ENCODE data around the gene OR14J1.
"Not testable (repeated sequence)": the region's sequence is repeated elsewhere in the genome, so short reads cannot be mapped to it uniquely, and the experiment has no call there.

OR14J1 gene

GRCh38 chr6:29301316-29301715 is at the start of gene OR14J1:
OR14J1 (plus strand) TSS chr6:29301701; CDS start chr6:29306690, 4,989 bp downstream.
- H3K4me3 ChIP-seq (ENCODE audit: low read depth, low read length) = no peak within 1 kb of the TSS

GRCh38 chr6:29251736-29252135 is 49.8 kb upstream of the OR14J1 start:
- H3K4me3 ChIP-seq (ENCODE audit: low read depth, low read length) = no peak overlapping the region

DNA sequence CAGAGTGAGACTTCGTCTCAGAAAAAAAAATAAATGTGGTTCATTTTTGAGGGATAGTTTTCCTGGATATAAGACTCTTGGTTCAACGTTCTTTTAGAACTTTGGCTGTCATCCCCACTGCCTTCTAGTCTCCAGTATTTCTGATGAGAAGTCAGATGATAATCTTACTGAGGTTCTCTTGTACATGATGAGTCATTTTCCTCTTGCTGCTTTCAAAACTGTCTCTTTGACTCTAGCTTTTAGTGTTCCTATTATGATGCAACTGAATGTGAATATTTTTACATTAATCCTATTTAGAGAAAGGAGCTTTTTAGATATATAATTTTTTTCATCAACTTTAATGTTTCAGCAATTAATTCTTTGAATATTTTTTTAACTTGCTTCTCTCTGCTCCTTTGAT is 46.0 kb upstream of the OR14J1 start:
- no peak overlapping the region for H3K4me3 ChIP-seq (ENCODE audit: low read depth, low read length)

- no peak overlapping the region for H3K4me3 ChIP-seq (ENCODE audit: low read depth, low read length)
Measured at GRCh38 chr6:29259721-29260120, 41.8 kb upstream of the OR14J1 start.

DNA sequence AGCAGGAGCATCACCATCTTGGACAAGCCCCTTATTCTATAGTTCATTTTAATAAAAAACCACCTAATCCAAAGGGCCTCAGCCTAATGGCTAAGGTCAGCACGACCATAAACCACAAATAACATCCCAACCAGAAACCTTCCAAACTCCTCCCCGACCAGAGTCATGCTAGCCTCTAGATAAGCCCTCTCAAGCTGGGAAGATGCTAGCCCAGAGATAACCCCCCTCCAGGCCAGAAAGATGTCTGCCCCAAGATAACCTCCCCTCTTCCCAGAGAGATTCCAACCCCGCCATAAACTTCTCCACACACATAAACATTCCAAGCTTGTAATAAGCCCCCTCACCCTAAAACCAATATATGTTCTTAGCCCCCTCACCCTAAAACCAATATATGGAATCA is 38.5 kb upstream of the OR14J1 start:
- no peak overlapping the region for H3K4me3 ChIP-seq (ENCODE audit: low read depth, low read length)

DNA sequence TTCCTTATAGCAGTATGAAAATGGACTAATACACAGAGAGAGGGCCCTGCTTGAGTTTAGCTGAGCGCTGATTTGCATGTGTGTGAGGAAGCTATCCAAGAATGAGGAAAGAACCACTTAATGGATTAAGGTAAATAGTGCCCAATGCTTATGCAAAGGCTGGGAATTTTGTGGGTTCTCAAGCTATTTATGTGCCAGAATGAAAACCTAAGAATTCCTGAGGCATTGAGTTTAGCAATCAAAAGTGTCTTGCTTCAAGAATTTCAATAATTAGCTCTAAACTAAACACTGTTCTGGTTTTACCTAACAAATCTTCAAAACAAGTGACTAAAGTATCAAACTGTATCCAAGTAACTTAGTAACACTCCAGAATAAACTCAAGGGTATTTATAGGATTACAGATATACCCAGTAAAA is 7.0 kb upstream of the OR14J1 start:
- no peak overlapping the region for H3K4me3 ChIP-seq (ENCODE audit: low read depth, low read length)

DNA sequence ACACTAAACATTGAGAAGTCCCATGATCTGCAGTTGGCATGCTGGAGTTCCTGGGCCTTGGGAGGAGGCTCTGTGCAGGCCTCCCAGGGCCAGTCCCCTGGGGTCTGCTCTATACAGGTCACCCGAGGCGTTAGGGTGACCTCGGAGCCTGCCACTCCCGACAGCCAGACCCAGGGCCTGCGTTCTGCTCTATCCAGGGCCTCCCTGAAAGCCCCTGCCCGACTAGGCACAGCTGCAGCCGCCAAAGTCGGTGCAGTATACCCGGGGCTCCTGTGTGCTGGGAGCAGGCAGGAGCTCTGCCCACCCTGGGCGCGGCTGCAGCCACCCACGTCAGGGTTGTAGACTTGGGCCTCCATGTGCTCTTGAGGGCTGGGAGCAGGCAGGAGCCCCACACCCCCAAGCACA is 6.3 kb upstream of the OR14J1 start:
- no peak overlapping the region for H3K4me3 ChIP-seq (ENCODE audit: low read depth, low read length)

GRCh38 chr6:29295623-29296022 is 5.9 kb upstream of the OR14J1 start:
- no peak overlapping the region for H3K4me3 ChIP-seq (ENCODE audit: low read depth, low read length)

GRCh38 chr6:29319931-29320330 is 18.4 kb downstream of the OR14J1 start:
- no peak overlapping the region for H3K4me3 ChIP-seq (ENCODE audit: low read depth, low read length)

DNA sequence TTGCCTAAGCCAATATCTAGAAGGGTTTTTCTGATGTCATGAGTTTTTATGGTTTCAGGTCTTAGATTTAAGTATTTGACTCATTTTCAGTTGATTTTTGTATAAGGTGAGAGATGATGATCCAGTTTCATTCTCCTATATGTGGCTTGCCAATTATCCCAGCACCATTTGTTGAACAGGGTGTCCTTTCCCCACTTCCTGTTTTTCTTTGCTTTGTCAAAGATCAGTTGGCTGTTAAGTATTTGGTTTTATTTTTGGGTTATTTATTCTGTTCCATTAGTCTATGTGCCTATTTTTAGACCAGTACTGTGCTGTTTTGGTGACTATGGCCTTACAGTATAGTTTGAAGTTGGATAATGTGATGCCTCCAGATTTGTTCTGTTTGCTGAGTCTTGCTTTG is 21.8 kb downstream of the OR14J1 start:
- not testable (repeated sequence) for H3K4me3 ChIP-seq (ENCODE audit: low read depth, low read length)

DNA sequence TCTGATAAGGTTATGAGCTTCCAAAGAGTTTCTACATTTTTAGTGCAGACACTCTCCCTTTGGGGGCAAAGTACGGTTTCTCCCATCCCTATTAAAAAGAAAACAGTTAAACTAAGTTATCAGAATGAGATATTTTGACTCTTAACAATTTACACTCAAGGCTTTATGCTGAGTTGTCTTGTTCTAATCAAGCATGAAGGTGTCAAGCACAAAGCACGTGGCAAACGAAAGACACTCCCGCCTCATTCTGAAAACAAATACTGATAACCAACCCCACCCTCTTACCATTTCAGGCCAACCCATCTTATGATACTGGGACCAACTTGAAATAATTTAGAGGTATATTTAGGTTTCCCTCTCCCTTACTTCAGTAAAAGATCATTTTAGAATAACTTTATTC is 24.3 kb downstream of the OR14J1 start:
- H3K4me3 ChIP-seq (ENCODE audit: low read depth, low read length) = no peak overlapping the region

DNA sequence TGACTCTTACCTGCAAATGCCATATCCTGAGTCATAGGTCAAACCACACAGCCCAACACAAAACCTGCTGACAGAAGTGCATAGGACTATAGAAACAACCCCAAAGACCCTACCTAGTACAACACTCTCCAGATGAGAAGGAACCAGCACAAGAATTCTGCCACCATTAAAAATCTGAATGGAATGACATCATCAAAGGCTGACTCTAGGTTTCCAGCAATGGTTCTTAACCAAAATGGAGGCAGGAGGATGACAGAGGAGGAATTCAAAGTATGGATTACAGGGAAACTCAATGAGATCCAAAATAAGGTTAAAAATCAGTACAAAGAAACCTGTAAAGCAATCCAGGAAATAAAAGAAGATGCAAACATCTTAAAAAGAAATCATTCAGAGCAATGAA is 31.2 kb downstream of the OR14J1 start:
- no peak overlapping the region for H3K4me3 ChIP-seq (ENCODE audit: low read depth, low read length)

- H3K4me3 ChIP-seq (ENCODE audit: low read depth, low read length) = no peak overlapping the region
Measured at GRCh38 chr6:29336269-29336668, 34.8 kb downstream of the OR14J1 start.

GRCh38 chr6:29345380-29345779 is 43.9 kb downstream of the OR14J1 start:
- no peak overlapping the region for H3K4me3 ChIP-seq (ENCODE audit: low read depth, low read length)

DNA sequence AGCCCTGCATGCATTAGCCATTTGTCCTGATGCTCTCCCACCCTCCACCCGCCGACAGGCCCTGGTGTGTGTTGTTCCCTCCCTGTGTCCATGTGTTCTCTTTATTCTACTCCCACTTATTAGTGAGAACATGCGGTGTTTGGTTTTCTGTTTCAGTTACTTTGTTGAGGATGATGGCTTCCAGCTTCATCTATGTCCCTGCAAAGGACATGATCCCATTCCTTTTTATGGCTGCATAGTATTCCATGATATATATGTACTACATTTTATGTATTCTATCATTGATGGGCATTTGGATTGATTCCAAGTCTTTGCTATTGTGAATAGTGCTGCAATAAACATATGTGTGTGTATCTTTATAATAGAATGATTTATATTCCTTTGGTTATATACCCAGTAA is 47.8 kb downstream of the OR14J1 start:
- H3K4me3 ChIP-seq (ENCODE audit: low read depth, low read length) = not testable (repeated sequence)

- H3K4me3 ChIP-seq (ENCODE audit: low read depth, low read length) = no peak overlapping the region
Measured at GRCh38 chr6:29354980-29355379, 53.5 kb downstream of the OR14J1 start.

DNA sequence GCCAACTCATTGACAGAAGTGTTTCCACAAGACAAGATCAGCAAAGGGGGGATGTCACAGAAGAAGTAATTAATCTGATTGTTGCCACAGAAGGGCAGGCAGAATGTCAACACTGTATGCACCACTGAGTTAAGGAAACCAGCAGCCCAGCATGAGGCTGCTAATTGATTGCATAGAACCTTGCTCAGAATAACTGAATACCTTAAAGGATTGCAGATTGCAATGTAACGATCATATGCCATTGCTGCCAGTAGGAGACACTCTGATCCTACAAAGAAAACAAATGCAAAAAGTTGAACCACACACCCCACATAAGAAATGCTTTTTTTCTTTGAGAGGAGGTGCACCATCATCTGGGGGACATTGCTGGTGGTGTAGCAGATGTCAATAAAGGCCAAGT is 54.1 kb downstream of the OR14J1 start:
- no peak overlapping the region for H3K4me3 ChIP-seq (ENCODE audit: low read depth, low read length)
